Spleen (tissue), 7 donors: Measurements from ENCODE around the gene DUSP11.

ENCODE experiments used
- POLR2A ChIP-seq, 3 donors: fragments of 450-650 bp; IDR thresholded peaks; one replicate each; pipeline ENCODE4 v1.5.1; 2017; ENCODE audit warnings: antibody characterized with exemption in 3 of 3, mild to moderate bottlenecking in 1 of 3
- POLR2AphosphoS5 ChIP-seq, 3 donors: sonication (generic); formaldehyde crosslinking; IDR thresholded peaks; one replicate each; pipeline ENCODE4 v1.5.1; 2017; ENCODE audit warnings: antibody characterized with exemption in 3 of 3
- TF ChIP-seq, protein P1 (sequence below), 11 experiments: fragments of 200-600 bp in 7 of 11; fragments of 450-650 bp in 4 of 11; sonication (generic) in 4 of 11; IDR thresholded peaks in 8 of 11; conservative IDR thresholded peaks in 3 of 11; 1 replicate in 7 of 11; 2 replicates in 4 of 11; pipeline versions ENCODE4 v1.4.0 to v1.8.0; 2016 to 2021; ENCODE audit warnings: antibody characterized with exemption in 11 of 11, inconsistent platforms in 4 of 11, mild to moderate bottlenecking in 1 of 11
- donor health status: DM: no; HTN: no; CAD: no; lungs with moderate emphysema.
- donor health status: DM: no; HTN: no; CAD: no.
- donor health status: DM: no; HTN: no; CAD: no.

GRCh38 chr2:73825408-73825807 is 45.5 kb upstream of the DUSP11 start:
- TF ChIP-seq POLR2A (IDR thresholded peaks at IDR 0.05) (no peak), POLR2AphosphoS5 (IDR thresholded peaks at IDR 0.05) (no peak)
- TF ChIP-seq, protein P1, sequence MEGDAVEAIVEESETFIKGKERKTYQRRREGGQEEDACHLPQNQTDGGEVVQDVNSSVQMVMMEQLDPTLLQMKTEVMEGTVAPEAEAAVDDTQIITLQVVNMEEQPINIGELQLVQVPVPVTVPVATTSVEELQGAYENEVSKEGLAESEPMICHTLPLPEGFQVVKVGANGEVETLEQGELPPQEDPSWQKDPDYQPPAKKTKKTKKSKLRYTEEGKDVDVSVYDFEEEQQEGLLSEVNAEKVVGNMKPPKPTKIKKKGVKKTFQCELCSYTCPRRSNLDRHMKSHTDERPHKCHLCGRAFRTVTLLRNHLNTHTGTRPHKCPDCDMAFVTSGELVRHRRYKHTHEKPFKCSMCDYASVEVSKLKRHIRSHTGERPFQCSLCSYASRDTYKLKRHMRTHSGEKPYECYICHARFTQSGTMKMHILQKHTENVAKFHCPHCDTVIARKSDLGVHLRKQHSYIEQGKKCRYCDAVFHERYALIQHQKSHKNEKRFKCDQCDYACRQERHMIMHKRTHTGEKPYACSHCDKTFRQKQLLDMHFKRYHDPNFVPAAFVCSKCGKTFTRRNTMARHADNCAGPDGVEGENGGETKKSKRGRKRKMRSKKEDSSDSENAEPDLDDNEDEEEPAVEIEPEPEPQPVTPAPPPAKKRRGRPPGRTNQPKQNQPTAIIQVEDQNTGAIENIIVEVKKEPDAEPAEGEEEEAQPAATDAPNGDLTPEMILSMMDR (IDR thresholded peaks at IDR 0.05 in 8 of 11, conservative IDR thresholded peaks at IDR 0.05 in 3 of 11) = no peak
